ENCODE measurements around the gene PYGM.

The PYGM gene

GRCh38 chr11:64774144-64774543 is 14.4 kb upstream of the PYGM start:
- in situ Hi-C loops (cut with MboI; ENCODE audit: low pct_unique_long_range_greater_than_20kb, low sequenced_read_pairs, unreplicated experiment) = no loop called here
- DNase-seq (ENCODE audit: low spot score) = no peak
- no peak for TF ChIP-seq CTCF (IDR thresholded peaks at IDR 0.05; ENCODE audit: extremely low read depth, insufficient read depth, missing control alignments)

- DNase-seq (ENCODE audit: low spot score) = peak; percentile 66
- in situ Hi-C loops (cut with MboI; ENCODE audit: low pct_unique_long_range_greater_than_20kb, low sequenced_read_pairs, unreplicated experiment) = no loop called here
- TF ChIP-seq CTCF (IDR thresholded peaks at IDR 0.05; ENCODE audit: extremely low read depth, insufficient read depth, missing control alignments) = no peak
Measured at GRCh38 chr11:64772303-64773018, 12.7 kb upstream of the PYGM start.

- DNase-seq (ENCODE audit: low spot score) = peak; percentile 50
- no peak for TF ChIP-seq CTCF (IDR thresholded peaks at IDR 0.05; ENCODE audit: extremely low read depth, insufficient read depth, missing control alignments)
- in situ Hi-C loops (cut with MboI; ENCODE audit: low pct_unique_long_range_greater_than_20kb, low sequenced_read_pairs, unreplicated experiment) = no loop called here
Measured at GRCh38 chr11:64771861-64772260, 12.1 kb upstream of the PYGM start.

GRCh38 chr11:64770120-64770519 is 10.3 kb upstream of the PYGM start:
- TF ChIP-seq CTCF (IDR thresholded peaks at IDR 0.05; ENCODE audit: extremely low read depth, insufficient read depth, missing control alignments) = no peak
- in situ Hi-C loops (cut with MboI; ENCODE audit: low pct_unique_long_range_greater_than_20kb, low sequenced_read_pairs, unreplicated experiment) = no loop called here

GRCh38 chr11:64769283-64769682 is 9.5 kb upstream of the PYGM start:
- TF ChIP-seq CTCF (IDR thresholded peaks at IDR 0.05; ENCODE audit: extremely low read depth, insufficient read depth, missing control alignments) = no peak
- in situ Hi-C loops (cut with MboI; ENCODE audit: low pct_unique_long_range_greater_than_20kb, low sequenced_read_pairs, unreplicated experiment) = no loop called here
- no peak for DNase-seq (ENCODE audit: low spot score)

More at GRCh38 chr11:64770120-64770519, 10.3 kb upstream of the PYGM start:
- DNase-seq (ENCODE audit: low spot score) = no peak

- TF ChIP-seq CTCF (IDR thresholded peaks at IDR 0.05; ENCODE audit: extremely low read depth, insufficient read depth, missing control alignments) = no peak
- no peak for DNase-seq (ENCODE audit: low spot score)
- in situ Hi-C loops (cut with MboI; ENCODE audit: low pct_unique_long_range_greater_than_20kb, low sequenced_read_pairs, unreplicated experiment) = no loop called here
Measured at GRCh38 chr11:64768300-64768694, 8.5 kb upstream of the PYGM start.
